ENCODE results near the gene TP53AIP1.
"Not testable (repeated sequence)": the region's sequence is repeated elsewhere in the genome, so short reads cannot be mapped to it uniquely, and the experiment has no call there.

The TP53AIP1 gene

GRCh38 chr11:128926000-128926399 is 16.7 kb downstream of the TP53AIP1 start:
- in situ Hi-C loops (cut with MboI; ENCODE audit: low sequenced_read_pairs), result no loop called here

- in situ Hi-C loops (cut with MboI; ENCODE audit: low sequenced_read_pairs), result no loop called here
Observed at GRCh38 chr11:128925250-128925600, 17.4 kb downstream of the TP53AIP1 start.

- in situ Hi-C loops (cut with MboI; ENCODE audit: low sequenced_read_pairs), result no loop called here
Observed at GRCh38 chr11:128924510-128925249, 18.0 kb downstream of the TP53AIP1 start.

GRCh38 chr11:128924104-128924503 is 18.6 kb downstream of the TP53AIP1 start:
- in situ Hi-C loops (cut with MboI; ENCODE audit: low sequenced_read_pairs), result no loop called here

GRCh38 chr11:128921793-128922192 is 20.9 kb downstream of the TP53AIP1 start:
- in situ Hi-C loops (cut with MboI; ENCODE audit: low sequenced_read_pairs), result no loop called here

GRCh38 chr11:128920666-128921065 is 22.0 kb downstream of the TP53AIP1 start:
- in situ Hi-C loops (cut with MboI; ENCODE audit: low sequenced_read_pairs), result no loop called here

- in situ Hi-C loops (cut with MboI; ENCODE audit: low sequenced_read_pairs), result not testable (repeated sequence)
Observed at GRCh38 chr11:128919635-128920034, 23.0 kb downstream of the TP53AIP1 start.

GRCh38 chr11:128919216-128919615 is 23.5 kb downstream of the TP53AIP1 start:
- in situ Hi-C loops (cut with MboI; ENCODE audit: low sequenced_read_pairs), result no loop called here

- in situ Hi-C loops (cut with MboI; ENCODE audit: low sequenced_read_pairs), result no loop called here
Observed at GRCh38 chr11:128917144-128917724, 25.4 kb downstream of the TP53AIP1 start.

- in situ Hi-C loops (cut with MboI; ENCODE audit: low sequenced_read_pairs), result no loop called here
Observed at GRCh38 chr11:128916681-128917080, 26.0 kb downstream of the TP53AIP1 start.

GRCh38 chr11:128916037-128916572 is 26.6 kb downstream of the TP53AIP1 start:
- in situ Hi-C loops (cut with MboI; ENCODE audit: low sequenced_read_pairs), result no loop called here

- in situ Hi-C loops (cut with MboI; ENCODE audit: low sequenced_read_pairs), result no loop called here
Observed at GRCh38 chr11:128915149-128915521, 27.5 kb downstream of the TP53AIP1 start.

GRCh38 chr11:128914216-128915148 is 28.2 kb downstream of the TP53AIP1 start:
- in situ Hi-C loops (cut with MboI; ENCODE audit: low sequenced_read_pairs), result no loop called here

GRCh38 chr11:128913806-128914205 is 28.9 kb downstream of the TP53AIP1 start:
- in situ Hi-C loops (cut with MboI; ENCODE audit: low sequenced_read_pairs), result no loop called here

GRCh38 chr11:128911701-128912100 is 31.0 kb downstream of the TP53AIP1 start:
- in situ Hi-C loops (cut with MboI; ENCODE audit: low sequenced_read_pairs), result no loop called here

- in situ Hi-C loops (cut with MboI; ENCODE audit: low sequenced_read_pairs), result no loop called here
Observed at GRCh38 chr11:128911239-128911638, 31.4 kb downstream of the TP53AIP1 start.

- in situ Hi-C loops (cut with MboI; ENCODE audit: low sequenced_read_pairs), result no loop called here
Observed at GRCh38 chr11:128910576-128910975, 32.1 kb downstream of the TP53AIP1 start.

- in situ Hi-C loops (cut with MboI; ENCODE audit: low sequenced_read_pairs), result no loop called here
Observed at GRCh38 chr11:128909438-128910125, 33.1 kb downstream of the TP53AIP1 start.

- in situ Hi-C loops (cut with MboI; ENCODE audit: low sequenced_read_pairs), result no loop called here
Observed at GRCh38 chr11:128908391-128909246, 34.1 kb downstream of the TP53AIP1 start.

- in situ Hi-C loops (cut with MboI; ENCODE audit: low sequenced_read_pairs), result no loop called here
Observed at GRCh38 chr11:128907585-128907984, 35.1 kb downstream of the TP53AIP1 start.

All from HL-60/S4 (cell line).